GM12873 (cell line): ENCODE data around the gene FILIP1L.

Source experiments
- TF ChIP-seq, protein P1 (sequence below): IDR thresholded peaks from 2 replicates; pipeline ENCODE4 v1.5.1; 2012; ENCODE audit warnings: low read depth, mild to moderate bottlenecking, moderate library complexity, low read length, control low read depth; ENCODE audit not compliant: insufficient read depth; ENCODE audit errors: missing control alignments

Gene FILIP1L

DNA sequence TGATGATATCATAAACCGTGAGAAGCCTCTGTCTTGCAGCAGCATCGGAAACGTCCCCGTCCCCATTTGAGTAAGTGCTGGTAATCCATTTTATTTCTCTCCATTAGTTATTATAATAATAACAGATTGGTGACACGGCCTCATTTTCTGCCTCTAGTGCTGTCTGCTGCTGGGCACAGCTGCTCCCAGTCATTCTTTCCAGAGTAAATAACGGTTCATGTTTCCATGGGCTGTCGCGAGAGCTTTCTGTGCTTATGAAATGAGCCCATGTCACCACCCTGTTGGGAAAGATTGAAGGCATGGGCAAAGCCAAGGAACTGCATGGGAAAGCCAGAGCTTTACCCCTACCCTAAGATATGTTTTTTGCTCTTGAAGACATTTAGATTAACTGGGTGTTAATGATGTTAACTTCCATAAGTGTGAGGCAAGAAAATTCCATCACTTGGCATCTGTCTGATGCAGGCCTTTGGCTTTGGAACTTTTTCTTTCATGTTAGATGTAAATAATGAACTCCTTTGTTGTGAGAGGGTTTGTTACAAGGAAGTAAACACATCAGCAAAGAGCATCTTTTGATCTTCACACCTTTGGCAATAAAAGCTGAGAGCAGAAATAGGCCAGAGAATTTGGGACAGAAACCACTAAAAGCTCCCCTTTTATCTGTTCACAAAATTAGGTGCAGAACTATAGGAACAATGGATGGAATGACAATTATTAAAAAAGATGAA is 141.8 kb downstream of the FILIP1L start:
- TF ChIP-seq, protein P1, sequence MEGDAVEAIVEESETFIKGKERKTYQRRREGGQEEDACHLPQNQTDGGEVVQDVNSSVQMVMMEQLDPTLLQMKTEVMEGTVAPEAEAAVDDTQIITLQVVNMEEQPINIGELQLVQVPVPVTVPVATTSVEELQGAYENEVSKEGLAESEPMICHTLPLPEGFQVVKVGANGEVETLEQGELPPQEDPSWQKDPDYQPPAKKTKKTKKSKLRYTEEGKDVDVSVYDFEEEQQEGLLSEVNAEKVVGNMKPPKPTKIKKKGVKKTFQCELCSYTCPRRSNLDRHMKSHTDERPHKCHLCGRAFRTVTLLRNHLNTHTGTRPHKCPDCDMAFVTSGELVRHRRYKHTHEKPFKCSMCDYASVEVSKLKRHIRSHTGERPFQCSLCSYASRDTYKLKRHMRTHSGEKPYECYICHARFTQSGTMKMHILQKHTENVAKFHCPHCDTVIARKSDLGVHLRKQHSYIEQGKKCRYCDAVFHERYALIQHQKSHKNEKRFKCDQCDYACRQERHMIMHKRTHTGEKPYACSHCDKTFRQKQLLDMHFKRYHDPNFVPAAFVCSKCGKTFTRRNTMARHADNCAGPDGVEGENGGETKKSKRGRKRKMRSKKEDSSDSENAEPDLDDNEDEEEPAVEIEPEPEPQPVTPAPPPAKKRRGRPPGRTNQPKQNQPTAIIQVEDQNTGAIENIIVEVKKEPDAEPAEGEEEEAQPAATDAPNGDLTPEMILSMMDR: no peak

DNA sequence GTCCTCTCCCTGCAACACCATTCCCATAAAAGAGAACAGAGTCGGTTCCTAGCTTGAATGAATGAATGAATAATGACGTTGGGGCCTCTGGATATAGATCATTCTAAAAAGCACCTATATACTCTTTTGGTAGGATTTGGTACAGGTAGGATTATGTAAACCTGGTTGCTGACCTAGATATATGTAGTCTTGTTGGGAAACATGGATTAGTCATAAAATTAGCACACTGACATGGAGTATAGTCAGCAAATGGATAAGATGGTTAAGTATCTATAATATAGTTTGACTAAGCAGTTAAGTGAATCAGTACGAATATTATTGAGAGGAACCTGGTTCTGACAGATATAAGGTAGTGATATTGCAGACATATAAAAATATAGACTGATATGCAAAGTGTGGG is 142.5 kb downstream of the FILIP1L start:
- TF ChIP-seq, protein P1: no peak

DNA sequence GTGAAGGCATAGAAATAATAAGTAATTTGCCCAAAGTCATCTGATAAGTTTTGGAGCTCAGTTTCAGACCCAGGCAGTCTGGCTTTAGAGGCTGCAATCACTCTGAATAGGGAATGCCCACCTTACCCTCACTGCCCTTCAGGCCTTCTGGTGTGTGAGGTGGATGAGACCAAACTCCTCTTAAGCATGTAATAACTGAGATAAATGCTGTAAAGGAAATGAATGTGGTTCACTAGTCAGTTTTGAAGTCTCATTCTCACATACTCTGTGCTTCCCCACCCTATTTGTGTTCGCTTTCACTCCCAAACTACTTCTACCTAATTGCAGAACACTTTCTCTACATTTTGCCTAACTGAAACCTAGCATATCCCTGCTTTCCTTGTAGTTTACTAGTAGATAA is 144.1 kb downstream of the FILIP1L start:
- TF ChIP-seq, protein P1: no peak

DNA sequence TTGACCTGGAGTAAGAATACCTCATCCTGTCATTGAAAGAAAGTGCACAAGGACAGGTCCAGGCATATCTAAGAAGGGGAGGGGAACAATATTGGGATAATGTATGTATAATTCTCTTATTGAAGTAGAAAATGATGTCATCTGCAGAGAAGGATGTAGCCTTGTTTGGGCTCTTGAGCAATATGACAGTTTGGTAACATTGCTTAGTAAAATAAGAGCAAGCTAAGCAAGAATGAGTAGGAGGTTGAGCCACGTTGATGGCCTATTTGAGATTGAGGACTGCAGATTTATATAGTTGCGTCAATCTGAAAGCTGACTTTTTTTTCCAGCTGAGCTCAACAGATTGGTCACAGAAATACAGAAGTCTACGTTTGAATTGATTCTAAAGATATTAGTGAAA is 145.2 kb downstream of the FILIP1L start:
- TF ChIP-seq, protein P1: no peak

GRCh38 chr3:99967796-99968195 is 146.5 kb downstream of the FILIP1L start:
- TF ChIP-seq, protein P1: no peak

DNA sequence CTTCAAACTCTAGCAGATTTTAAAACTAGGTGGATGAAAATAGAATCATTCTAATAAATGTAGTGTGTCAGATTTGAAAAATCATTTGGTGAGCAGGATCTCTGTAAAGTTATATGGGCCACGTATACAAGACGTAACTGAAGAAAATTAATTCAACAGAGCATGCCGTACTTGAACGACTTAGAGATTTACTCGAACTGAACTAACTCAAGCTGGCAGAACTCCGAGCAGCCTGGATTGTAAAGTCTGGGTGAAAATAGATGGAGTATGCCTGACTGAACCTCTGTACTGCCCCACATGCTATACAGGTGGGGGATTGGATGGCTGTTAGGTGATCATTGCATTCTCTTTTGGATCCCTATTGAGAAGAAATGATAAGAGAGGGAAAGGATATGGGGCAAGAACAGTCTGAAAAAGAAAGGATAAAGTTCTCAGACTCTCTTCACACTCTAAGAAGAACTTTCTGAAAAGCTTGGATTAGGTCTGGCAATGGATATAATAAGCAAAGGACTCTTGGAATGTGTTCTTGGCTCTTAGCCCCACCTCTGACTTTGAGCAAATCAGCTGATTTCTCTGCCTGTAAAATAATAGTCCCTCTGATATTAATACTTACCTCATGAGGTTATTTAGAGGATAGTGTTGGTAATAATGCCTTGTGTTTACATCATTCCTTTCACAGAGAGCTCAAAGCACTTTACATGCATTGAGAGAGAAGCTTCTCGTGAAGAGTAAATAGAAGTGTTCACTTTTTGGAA is 147.5 kb downstream of the FILIP1L start:
- TF ChIP-seq, protein P1: no peak

GRCh38 chr3:99965681-99966408 is 148.5 kb downstream of the FILIP1L start:
- TF ChIP-seq, protein P1: no peak
